Activated gamma-delta T cell (primary cell): Measurements from ENCODE around the gene MSH2.
"Not testable (repeated sequence)": the region's sequence is repeated elsewhere in the genome, so short reads cannot be mapped to it uniquely, and the experiment has no call there.

Experiments
- DNase-seq: peaks from one replicate; lab custom pipeline; 2025; lab: John Stamatoyannopoulos, UW
- total RNA-seq, 2 donors: gene quantifications; one replicate each; lab custom pipeline; 2026; lab: John Stamatoyannopoulos, UW

Gene MSH2
- 52.2 to 69.8 reads per million in 2 donors for total RNA-seq

DNA sequence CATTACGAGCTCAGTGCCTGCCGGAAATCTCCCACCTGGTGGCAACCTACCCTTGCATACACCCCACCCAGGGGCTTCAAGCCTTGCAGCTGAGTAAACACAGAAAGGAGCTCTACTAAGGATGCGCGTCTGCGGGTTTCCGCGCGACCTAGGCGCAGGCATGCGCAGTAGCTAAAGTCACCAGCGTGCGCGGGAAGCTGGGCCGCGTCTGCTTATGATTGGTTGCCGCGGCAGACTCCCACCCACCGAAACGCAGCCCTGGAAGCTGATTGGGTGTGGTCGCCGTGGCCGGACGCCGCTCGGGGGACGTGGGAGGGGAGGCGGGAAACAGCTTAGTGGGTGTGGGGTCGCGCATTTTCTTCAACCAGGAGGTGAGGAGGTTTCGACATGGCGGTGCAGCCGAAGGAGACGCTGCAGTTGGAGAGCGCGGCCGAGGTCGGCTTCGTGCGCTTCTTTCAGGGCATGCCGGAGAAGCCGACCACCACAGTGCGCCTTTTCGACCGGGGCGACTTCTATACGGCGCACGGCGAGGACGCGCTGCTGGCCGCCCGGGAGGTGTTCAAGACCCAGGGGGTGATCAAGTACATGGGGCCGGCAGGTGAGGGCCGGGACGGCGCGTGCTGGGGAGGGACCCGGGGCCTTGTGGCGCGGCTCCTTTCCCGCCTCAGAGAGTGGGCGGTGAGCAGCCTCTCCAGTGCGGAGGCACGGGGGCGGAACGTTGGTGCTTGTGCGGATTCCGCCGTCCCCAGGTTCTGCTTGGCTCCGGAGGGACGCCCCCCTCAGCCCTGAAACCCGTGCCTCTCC is at the start of gene MSH2:
Gene MSH2, plus strand, starts transcription at position 352 of the 804 bp plus-strand sequence. Its CDS starts 36 bp downstream, at position 388.
- peak; percentile 83 for DNase-seq

- no peak for DNase-seq
These were observed 48.7 kb upstream of the MSH2 start for GRCh38 chr2:47354013-47354847.

- DNase-seq: no peak
These were observed 48.1 kb upstream of the MSH2 start for GRCh38 chr2:47354848-47355204.

DNA sequence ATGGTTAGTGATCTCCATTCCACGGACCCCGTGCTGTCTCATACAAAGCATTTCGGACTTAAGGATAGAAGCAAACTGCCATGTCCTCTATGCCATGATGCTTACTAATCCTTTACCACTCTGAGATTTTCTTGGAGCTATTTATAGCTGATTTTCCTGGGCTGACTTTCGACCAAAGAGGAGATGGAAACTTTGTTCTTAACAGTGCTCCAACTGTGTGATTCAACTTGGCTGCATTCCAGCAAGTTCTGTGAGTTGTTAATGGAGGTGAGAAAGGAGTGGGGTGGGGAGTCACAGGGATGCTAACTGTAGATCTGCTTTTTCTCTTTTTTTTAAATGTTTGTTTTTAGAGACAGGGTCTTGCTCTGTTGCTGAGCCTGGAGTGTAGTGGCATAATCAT is 45.5 kb upstream of the MSH2 start:
- no peak for DNase-seq

GRCh38 chr2:47359375-47359868 is 43.5 kb upstream of the MSH2 start:
- DNase-seq: no peak

GRCh38 chr2:47360283-47360682 is 42.7 kb upstream of the MSH2 start:
- no peak for DNase-seq

- no peak for DNase-seq
These were observed 42.0 kb upstream of the MSH2 start for GRCh38 chr2:47360927-47361326.

- DNase-seq: not testable (repeated sequence)
These were observed 41.3 kb upstream of the MSH2 start for GRCh38 chr2:47361505-47362229.

DNA sequence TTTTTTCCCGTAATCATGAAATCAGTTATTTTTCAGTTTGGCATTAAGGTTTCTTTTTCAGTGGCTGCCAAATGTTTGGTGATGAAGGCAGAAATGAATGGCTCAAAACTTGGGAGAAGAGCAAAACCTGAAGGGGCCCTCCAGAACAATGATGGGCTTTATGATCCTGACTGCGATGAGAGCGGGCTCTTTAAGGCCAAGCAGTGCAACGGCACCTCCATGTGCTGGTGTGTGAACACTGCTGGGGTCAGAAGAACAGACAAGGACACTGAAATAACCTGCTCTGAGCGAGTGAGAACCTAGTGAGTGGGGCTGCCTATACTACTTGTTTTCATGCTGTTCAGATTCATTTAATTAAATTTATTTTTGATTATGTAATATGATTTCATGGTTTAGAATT is 29.2 kb upstream of the MSH2 start:
- no peak for DNase-seq

DNA sequence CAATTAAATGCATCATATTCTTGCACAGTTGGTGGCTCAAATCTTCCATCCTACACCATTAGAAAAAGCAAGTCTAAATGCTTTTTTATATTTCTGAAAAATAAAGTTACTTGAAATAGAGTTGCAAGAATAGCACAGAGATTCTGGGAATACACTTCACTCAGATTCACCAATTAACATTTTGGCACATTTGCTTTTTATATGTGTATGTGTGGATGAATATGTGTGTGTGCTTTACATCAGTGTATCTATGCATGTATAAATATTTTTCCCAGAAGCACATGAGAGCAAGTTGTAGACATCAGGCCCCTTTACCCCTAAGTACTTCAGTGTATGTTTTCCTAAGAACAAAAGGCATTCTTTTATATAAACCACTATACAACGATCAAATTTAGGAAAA is 27.6 kb upstream of the MSH2 start:
- DNase-seq: no peak

- DNase-seq: no peak
These were observed 23.6 kb upstream of the MSH2 start for GRCh38 chr2:47379384-47379783.

- no peak for DNase-seq
These were observed 21.5 kb upstream of the MSH2 start for GRCh38 chr2:47381408-47381807.

- DNase-seq: no peak
These were observed 16.4 kb upstream of the MSH2 start for GRCh38 chr2:47386551-47386950.

- no peak for DNase-seq
These were observed 14.1 kb upstream of the MSH2 start for GRCh38 chr2:47388888-47389287.

- no peak for DNase-seq
These were observed 13.3 kb upstream of the MSH2 start for GRCh38 chr2:47389692-47390091.

DNA sequence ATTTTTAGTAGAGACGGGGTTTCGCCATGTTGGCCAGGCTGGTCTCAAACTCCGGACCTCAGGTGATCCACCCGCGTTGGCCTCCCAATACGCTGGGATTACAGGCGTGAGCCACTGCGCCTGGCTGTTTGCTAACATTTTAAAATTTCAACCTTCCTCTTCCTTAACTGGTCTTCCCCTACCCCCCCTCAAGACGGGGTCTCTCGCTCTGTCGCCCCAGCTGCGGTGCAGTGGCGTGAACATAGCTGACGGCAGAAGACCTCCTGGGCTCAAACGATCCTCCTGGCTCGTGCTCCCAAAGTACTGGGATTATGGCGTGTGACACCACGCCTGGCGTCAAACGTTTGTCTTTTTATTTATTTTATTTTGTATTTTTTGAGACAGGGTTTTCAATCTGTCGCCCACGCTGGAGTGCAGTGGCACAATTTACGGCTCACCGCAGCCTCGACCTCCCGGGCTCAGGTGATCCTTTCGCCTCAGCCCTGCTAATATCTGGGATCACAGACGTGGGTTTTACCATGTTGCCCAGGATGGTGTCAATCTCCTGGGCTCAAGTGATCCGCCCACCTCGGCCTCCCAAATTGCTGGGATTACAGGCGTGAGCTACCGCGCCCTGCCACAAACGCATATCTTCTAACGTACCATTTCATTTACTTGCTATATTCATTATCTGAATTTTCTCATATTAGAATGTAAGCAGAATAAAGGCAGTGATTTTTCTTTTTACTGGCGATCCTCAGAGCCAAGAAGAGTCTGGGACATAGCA is 984 bp upstream of the MSH2 start:
- no peak for DNase-seq

DNA sequence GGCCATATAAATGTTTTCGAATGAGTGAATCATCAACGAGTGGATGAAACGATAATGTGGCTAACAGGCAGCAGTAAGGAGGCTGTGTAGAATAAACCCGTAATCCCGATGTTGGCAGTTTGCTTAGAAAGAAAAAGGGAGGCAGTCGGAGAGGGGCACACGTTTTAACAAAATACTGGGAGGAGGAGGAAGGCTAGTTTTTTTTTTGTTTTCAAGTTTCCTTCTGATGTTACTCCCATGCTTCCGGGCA is 476 bp upstream of the MSH2 start:
- DNase-seq: no peak

GRCh38 chr2:47403609-47404193 is 745 bp downstream of the MSH2 start:
- DNase-seq: no peak

- no peak for DNase-seq
These were observed 1.4 kb downstream of the MSH2 start for GRCh38 chr2:47404356-47404755.

DNA sequence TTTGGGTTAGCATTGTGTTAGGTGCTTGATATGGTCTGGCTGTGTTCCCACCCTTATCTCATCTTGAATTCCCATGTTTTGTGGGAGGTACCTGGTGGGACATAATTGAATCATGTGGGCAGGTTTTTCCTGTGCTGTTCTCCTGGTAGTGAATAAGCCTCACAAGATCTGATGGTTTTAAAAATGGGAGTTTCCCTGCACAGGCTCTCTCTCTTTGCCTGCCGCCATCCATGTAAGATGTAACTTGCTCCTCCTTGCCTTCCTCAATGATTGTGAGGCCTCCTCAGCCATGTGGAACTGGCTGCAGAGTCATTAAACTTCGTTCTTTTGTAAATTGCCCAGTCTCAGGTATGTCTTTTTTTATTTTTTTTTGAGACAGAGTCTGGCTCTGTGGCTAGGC is 2.8 kb downstream of the MSH2 start:
- DNase-seq: no peak

DNA sequence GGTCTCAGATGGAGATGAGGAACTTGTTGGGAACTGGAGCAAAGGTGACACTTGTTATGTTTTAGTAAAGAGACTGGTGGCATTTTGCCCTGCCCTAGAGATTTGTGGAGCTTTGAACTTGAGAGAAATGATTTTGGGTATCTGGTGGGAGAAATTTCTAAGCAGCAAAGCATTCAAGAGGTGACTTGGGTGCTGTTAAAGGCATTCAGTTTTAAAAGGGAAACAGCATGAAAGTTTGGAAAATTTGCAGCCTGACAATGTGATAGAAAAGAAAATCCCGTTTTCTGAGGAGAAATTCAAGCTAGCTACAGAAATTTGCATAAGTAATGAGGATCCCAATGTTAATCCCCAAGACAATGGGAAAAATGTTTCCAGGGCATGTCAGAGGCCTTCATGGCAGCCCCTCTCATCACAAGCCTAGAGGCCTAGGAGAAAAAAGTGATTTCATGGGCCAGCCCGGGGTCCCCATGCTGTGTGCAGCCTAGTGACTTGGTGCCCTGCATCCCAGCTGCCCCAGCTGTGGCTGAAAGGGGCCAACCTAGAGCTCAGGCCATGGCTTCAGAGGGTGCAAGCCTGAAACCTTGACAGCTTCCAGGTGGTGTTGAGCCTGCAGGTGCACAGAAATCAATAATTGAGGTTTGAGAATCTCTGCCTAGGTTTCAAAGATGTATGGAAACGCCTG is 3.8 kb downstream of the MSH2 start:
- not testable (repeated sequence) for DNase-seq
